Stomach (tissue), 9 donors: Measurements from ENCODE around the gene CABCOCO1. TPM values are rescaled to one million over a fixed set of nuclear protein-coding genes. Genes with fewer than 3 reads are reported as not detected.
A peak's percentile ranks its signal among the peaks of the same experiment; 100 is the strongest.

Source experiments
- DNase-seq, 2 donors: peaks; one replicate each; pipeline versions ENCODE4 v3.0.0 to v3.0.0-alpha.2; 2013 to 2019
- H3K27ac ChIP-seq, 5 donors: fragments of 200-600 bp in 4 of 5; sonication (generic) in 4 of 5; one replicate each; pipeline ENCODE4 v1.5.1; 2013 to 2019; ENCODE audit warnings: mild to moderate bottlenecking in 1 of 5, moderate library complexity in 1 of 5
- H3K27me3 ChIP-seq, 3 donors: fragments of 200-600 bp; sonication (generic); one replicate each; pipeline ENCODE4 v1.5.1; 2017 to 2019; ENCODE audit warnings: mixed run types in 1 of 3
- H3K36me3 ChIP-seq, 4 donors: fragments of 200-600 bp; sonication (generic); 1 replicate in 3 of 4; 2 replicates in 1 of 4; pipeline ENCODE4 v1.5.1; 2016 to 2019
- H3K4me1 ChIP-seq, 4 donors: fragments of 200-600 bp; sonication (generic); one replicate each; pipeline ENCODE4 v1.5.1; 2016 to 2019
- H3K4me3 ChIP-seq, 4 donors: fragments of 200-600 bp; sonication (generic) in 3 of 4; one replicate each; pipeline ENCODE4 v1.5.1; 2016 to 2019; ENCODE audit warnings: mild to moderate bottlenecking in 1 of 4
- H3K9me3 ChIP-seq, 4 donors: fragments of 200-600 bp; sonication (generic); one replicate each; pipeline ENCODE4 v1.5.1; 2016 to 2019
- EP300 ChIP-seq: sonication (generic); formaldehyde crosslinking; IDR thresholded peaks from one replicate; pipeline ENCODE4 v1.6.1; 2017; ENCODE audit warnings: antibody characterized with exemption
- POLR2A ChIP-seq, 4 donors: fragments of 450-650 bp; IDR thresholded peaks; one replicate each; pipeline ENCODE4 v1.6.1; 2016; ENCODE audit warnings: antibody characterized with exemption in 4 of 4, control low read depth in 2 of 4, mild to moderate bottlenecking in 1 of 4, moderate library complexity in 1 of 4
- POLR2AphosphoS5 ChIP-seq, 3 donors: sonication (generic); formaldehyde crosslinking; IDR thresholded peaks; one replicate each; pipeline ENCODE4 v1.6.1; 2016; ENCODE audit warnings: antibody characterized with exemption in 3 of 3
- WGBS, 5 donors: extraction: QIAGEN DNeasy Blood & Tissue Kit in 3 of 5; methylation state at CpG; one replicate each; pipeline versions ENCODE4 v1.1.5 to v1.1.7; 2013 to 2018; 5-methylcytosine and 5-hydroxymethylcytosine counted together
- intact Hi-C: fragments of 100-400 bp; cut with DNase I; formaldehyde crosslinking; loops from one replicate; pipeline ENCODE4 v1.15.1; 2023; ENCODE audit warnings: low total_unique reads
- polyA plus RNA-seq, 3 donors: library from polyadenylated mRNA; stranded (reverse); fragments of 200-250 nt; gene quantifications; one replicate each; pipeline ENCODE4 v1.2.3, GENCODE V29; 2013
- total RNA-seq, 5 donors: library from RNA; depleted of rRNA; stranded (reverse); fragments of >200 nt; gene quantifications; one replicate each; pipeline versions ENCODE4 v1.1.0 to v1.2.3, GENCODE V29; 2014 to 2016
- TF ChIP-seq, protein P1 (sequence below), 7 experiments: fragments of 450-650 bp in 4 of 7; fragments of 200-600 bp in 3 of 7; sonication (generic) in 3 of 7; IDR thresholded peaks; one replicate each; pipeline ENCODE4 v1.5.1; 2016 to 2019; ENCODE audit warnings: antibody characterized with exemption in 7 of 7, control low read depth in 2 of 7, mild to moderate bottlenecking in 1 of 7
- donor health status: healthy with polysubstance abuse.
- donor health status: Bipolar disorder and iron deficiency.
- donor health status: healthy.

The CABCOCO1 gene
- total and polyA plus RNA-seq, 8 donors = 0.30 to 2.6 (median 1.3) TPM; not detected in 4

DNA sequence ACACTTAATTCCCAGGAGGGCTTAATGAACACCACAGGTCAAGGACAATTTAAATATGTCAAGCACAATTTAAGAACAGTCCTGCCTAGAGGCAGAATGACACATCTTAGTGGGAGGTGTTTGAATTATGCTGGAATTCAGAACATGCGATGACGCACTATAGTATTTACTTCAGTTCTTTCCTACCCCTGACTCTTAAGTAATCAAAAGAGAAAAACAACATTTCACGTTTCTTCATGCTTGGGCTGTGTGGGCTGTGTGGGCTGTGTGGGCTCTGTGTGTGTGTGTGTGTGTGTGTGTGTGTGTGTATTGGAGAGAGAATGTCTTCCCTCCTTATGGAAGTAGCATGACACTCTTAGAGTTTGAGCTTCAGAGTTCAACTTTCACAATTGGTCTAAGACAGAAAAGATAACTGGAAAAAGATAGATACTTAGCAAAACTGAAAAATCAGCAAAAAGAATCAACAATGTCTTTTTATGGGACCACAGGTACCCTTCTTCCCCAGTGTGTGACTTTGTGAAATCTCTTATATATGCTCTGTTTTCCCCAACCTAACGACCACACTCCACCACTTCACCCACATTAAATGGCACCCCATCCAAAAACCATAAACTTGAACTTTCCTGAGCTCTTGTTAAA, 33.7 kb upstream of the CABCOCO1 start:
- TF ChIP-seq POLR2A (IDR thresholded peaks at IDR 0.05) = no peak
- no peak for TF ChIP-seq EP300
- no peak for TF ChIP-seq POLR2AphosphoS5 (IDR thresholded peaks at IDR 0.05)
- TF ChIP-seq, protein P1, sequence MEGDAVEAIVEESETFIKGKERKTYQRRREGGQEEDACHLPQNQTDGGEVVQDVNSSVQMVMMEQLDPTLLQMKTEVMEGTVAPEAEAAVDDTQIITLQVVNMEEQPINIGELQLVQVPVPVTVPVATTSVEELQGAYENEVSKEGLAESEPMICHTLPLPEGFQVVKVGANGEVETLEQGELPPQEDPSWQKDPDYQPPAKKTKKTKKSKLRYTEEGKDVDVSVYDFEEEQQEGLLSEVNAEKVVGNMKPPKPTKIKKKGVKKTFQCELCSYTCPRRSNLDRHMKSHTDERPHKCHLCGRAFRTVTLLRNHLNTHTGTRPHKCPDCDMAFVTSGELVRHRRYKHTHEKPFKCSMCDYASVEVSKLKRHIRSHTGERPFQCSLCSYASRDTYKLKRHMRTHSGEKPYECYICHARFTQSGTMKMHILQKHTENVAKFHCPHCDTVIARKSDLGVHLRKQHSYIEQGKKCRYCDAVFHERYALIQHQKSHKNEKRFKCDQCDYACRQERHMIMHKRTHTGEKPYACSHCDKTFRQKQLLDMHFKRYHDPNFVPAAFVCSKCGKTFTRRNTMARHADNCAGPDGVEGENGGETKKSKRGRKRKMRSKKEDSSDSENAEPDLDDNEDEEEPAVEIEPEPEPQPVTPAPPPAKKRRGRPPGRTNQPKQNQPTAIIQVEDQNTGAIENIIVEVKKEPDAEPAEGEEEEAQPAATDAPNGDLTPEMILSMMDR (IDR thresholded peaks at IDR 0.05) = no peak
- intact Hi-C loops = no loop called here
- Histone ChIP-seq H3K9me3 (no peaks in the 10 kb centered on the region), H3K27ac (peak overlapping the region in 4 of 5 donors; percentile 2 to 12 (median 8)), H3K27me3 (no peaks in the 10 kb centered on the region), H3K4me1 (peaks cover 0 to 14% (median 7%) of the 10 kb centered on the region in 4 donors), H3K4me3 (no peak overlapping the region), H3K36me3 (no peaks in the 10 kb centered on the region)
- peak in 1 of 2 donors; percentile 56 for DNase-seq
- 67 to 74% (median 72%) methylated on average over 4 of the region's 4 CpGs for WGBS, 5 donors

DNA sequence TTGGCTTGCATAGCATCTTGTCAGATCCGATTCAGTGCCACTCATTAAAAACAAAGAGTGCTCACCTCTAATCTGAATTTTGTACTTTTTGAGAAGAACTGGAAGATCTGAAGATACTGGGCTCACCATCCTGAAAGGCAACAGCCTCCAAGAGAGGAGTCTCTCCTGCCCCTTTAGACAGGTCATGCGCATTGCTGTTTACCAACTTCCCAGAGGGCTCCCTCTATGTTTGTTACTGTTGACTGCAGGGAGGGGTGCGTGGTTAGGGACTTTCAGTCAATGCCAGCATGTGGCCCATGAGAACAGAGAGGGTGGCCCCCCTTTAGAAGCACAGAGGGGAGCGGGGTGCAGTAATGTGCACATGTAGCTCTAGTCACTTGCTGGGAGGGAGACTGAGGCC, 33.2 kb upstream of the CABCOCO1 start:
- intact Hi-C loops = no loop called here
- 91 to 97% (median 96%) methylated on average over 4 of the region's 4 CpGs for WGBS, 5 donors
- no peak for DNase-seq
- H3K4me1 ChIP-seq = peaks cover 0 to 13% (median 5%) of the 10 kb centered on the region in 4 donors
- no peaks in the 10 kb centered on the region for H3K9me3 ChIP-seq
- no peak overlapping the region for H3K4me3 ChIP-seq
- no peak overlapping the region for H3K27ac ChIP-seq
- TF ChIP-seq, protein P1 (IDR thresholded peaks at IDR 0.05) = no peak
- TF ChIP-seq POLR2A (IDR thresholded peaks at IDR 0.05) (no peak), EP300 (no peak), POLR2AphosphoS5 (IDR thresholded peaks at IDR 0.05) (no peak)
- H3K36me3 ChIP-seq = no peaks in the 10 kb centered on the region
- H3K27me3 ChIP-seq = no peaks in the 10 kb centered on the region

DNA sequence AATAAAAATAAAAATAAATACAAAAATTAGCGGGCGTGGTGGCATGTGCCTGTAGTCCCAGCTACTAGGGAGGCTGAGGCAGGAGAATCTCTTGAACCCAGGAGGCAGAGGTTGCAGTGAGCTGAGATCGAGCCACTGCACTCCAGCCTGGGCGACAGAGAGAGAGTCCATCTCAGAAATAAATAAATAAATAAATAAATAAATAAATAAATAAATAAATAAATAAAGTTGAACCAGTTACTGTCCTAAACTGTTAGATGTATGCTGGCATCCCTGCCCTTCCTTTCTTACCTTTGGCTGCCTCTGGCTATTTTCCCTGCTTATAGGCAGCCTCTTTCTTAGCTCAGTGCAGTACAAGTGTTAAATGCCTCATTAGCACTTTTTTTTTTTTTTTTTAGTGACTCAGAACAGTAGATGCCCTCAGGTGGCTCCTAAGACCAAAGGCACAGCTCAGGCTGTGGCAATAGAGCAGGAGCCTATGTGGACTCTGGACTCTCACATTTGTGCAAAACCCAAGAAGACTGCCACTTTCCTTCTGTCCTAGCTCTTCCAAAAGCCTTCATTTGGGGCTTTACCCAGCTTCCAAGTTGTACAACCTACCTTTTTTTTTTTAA, 30.6 kb upstream of the CABCOCO1 start:
- Histone ChIP-seq H3K36me3 (no peaks in the 10 kb centered on the region), H3K4me3 (no peak overlapping the region), H3K27ac (no peak overlapping the region), H3K4me1 (peaks cover 0 to 13% (median 5%) of the 10 kb centered on the region in 4 donors), H3K27me3 (no peaks in the 10 kb centered on the region), H3K9me3 (no peaks in the 10 kb centered on the region)
- intact Hi-C loops = no loop called here
- no peak for DNase-seq
- 94 to 98% (median 94%) methylated on average over 4 of the region's 4 CpGs for WGBS, 5 donors
- no peak for TF ChIP-seq POLR2AphosphoS5 (IDR thresholded peaks at IDR 0.05)
- no peak for TF ChIP-seq EP300
- TF ChIP-seq POLR2A (IDR thresholded peaks at IDR 0.05) = no peak
- TF ChIP-seq, protein P1 (IDR thresholded peaks at IDR 0.05) = no peak

DNA sequence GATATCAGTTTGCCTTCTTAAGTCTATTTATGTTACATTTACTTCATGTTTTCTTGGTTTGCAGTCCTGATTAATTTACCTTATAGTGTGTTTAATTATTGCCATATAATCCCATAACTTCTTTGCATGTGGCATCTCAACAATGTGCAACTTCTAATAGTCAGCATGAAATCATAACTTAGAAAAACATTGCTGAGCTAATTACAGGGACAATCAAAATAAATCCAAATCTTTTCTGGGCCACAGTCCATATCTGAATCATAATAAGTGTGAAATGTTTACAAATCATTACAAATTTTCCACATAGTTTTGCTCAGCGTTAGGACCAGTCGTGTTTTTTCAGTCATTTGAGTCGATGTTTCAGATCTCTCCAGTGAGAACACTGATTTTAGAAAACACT, 29.1 kb upstream of the CABCOCO1 start:
- Histone ChIP-seq H3K4me1 (peaks cover 0 to 8% (median 4%) of the 10 kb centered on the region in 4 donors), H3K4me3 (no peak overlapping the region), H3K9me3 (no peaks in the 10 kb centered on the region), H3K27me3 (no peaks in the 10 kb centered on the region), H3K36me3 (no peaks in the 10 kb centered on the region), H3K27ac (no peak overlapping the region)
- WGBS, 5 donors = 23 to 47% (median 28%) methylated on average over 3 of the region's 3 CpGs
- intact Hi-C loops = no loop called here
- TF ChIP-seq EP300 = no peak
- no peak for TF ChIP-seq POLR2A (IDR thresholded peaks at IDR 0.05)
- TF ChIP-seq POLR2AphosphoS5 (IDR thresholded peaks at IDR 0.05) = no peak
- TF ChIP-seq, protein P1 (IDR thresholded peaks at IDR 0.05) = no peak
- DNase-seq = no peak
